DLD1 (cell line): ENCODE results near the gene IGSF5.
"Not testable (repeated sequence)": the region's sequence is repeated elsewhere in the genome, so short reads cannot be mapped to it uniquely, and the experiment has no call there.

Experiments used
- in situ Hi-C: cut with HindIII; loops from 2 replicates; pipeline ENCODE4 v1.10.0; 2017; ENCODE audit warnings: low sequenced_read_pairs

Gene IGSF5

DNA sequence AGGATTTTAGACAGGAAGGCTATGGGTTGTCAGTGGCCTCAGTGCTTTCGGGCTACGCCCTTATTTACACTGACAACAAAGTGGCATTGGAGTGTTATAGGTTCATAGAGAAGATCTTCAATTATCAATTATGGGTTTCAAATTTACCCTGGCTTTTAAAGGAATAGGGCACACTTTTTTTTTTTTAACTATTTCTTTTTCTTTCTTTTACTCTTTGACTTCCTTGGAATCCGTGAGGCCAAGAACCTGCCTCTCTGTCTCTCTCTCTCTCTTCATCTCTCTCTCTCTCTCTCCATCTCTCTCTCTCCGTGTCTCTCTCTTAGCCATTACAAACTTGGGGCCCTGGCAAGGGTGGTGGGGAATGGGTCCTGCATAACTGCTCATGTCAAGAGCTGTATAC lies at the start of gene IGSF5:
Gene IGSF5 (plus strand): TSS at position 301 of the 400 bp plus-strand sequence. CDS start 327 bp downstream, outside the sequence.
- in situ Hi-C loops, result not testable (repeated sequence)

GRCh38 chr21:39696196-39696595 lies 48.8 kb upstream of the IGSF5 start:
- in situ Hi-C loops, result no loop called here

DNA sequence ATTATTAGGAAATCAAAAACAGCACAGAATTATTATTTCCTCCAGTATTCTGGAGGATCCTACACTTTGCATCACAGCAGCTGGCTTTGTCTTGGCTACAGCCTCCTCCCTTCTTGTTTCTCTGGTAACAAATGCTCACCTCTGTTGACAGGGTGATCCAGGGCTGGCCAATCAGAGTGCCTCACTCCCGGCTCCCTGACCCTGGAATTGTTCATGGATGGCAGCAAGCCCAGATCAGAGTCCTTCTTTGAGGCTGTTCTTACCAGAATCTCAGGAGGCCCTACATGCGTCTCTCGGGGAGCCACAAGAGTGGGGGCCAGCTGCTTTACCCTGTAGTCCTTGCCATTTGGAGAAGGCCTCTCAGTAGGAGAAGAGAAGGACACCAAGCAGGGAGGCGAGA lies 48.4 kb upstream of the IGSF5 start:
- in situ Hi-C loops, result no loop called here

GRCh38 chr21:39700318-39700717 lies 44.7 kb upstream of the IGSF5 start:
- in situ Hi-C loops, result loop anchor here (10.0 kb wide), 1 partner anchor 96 kb away; no protein-coding TSS in a partner anchor

- in situ Hi-C loops, result loop anchor here (10.0 kb wide), 1 partner anchor 99 kb away; no protein-coding TSS in a partner anchor
Observed at GRCh38 chr21:39703578-39703977, 41.4 kb upstream of the IGSF5 start.

- in situ Hi-C loops, result loop anchor here (10.0 kb wide), 1 partner anchor 101 kb away; no protein-coding TSS in a partner anchor
Observed at GRCh38 chr21:39705849-39706248, 39.1 kb upstream of the IGSF5 start.

GRCh38 chr21:39707316-39707715 lies 37.7 kb upstream of the IGSF5 start:
- in situ Hi-C loops, result loop anchor here (10.0 kb wide), 1 partner anchor 103 kb away; no protein-coding TSS in a partner anchor

DNA sequence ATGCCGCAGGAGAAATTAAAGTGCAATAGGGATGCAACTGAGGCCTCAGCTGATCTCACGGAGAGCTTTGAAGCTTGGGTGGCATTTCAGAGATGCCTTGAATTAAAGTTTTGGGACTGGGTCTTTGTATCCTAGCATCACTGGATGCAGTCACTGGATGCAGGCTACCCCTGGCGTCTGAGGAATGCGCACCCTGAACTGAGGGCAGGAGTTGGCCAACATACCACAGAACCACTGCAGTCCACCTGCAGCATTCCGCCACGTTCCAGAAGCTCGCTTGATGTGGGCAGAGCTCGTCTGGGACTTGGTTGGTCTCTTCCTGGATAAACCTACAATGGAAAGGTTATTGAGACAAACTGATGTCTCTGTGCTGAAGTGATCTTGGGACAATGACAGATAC lies 34.1 kb upstream of the IGSF5 start:
- in situ Hi-C loops, result no loop called here

DNA sequence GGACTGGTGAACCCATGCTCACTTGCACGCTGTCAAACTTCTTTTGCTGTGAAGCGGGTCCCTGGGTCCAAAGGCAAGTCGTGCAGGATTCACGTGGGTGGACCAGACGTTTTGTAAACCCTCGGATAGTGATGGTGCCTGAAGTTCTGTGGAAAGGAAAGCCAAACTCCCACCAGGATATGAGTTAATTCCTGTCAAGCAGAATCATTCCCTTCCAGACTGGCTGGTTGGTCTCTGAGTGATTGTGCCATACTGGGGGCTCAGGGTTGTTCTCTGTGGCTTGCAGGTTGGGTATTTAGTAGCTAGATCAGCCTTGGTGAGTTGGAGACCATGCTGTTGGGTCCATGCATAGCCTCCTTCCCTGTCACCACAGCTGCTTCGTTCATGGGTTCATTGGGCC lies 32.7 kb upstream of the IGSF5 start:
- in situ Hi-C loops, result no loop called here

DNA sequence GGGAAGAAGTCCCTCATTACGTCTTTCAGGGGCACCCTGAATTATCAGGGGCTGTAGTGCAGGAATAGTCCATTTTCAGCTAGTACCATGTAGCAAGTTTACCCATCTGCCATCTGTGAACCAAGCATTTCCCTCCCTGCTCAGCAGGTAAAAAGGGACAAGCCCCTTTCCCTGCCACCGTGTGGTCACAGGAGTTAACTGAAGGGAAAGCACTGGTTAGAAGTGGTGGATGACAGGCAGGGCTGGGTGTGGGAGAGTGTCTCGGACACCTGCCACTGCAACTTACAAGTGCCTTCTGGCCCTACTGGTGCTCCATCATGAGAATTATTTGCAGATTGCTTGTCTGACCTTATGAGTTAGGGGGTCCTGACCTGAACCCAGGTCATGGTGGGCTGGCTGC lies 32.0 kb upstream of the IGSF5 start:
- in situ Hi-C loops, result no loop called here

- in situ Hi-C loops, result no loop called here
Observed at GRCh38 chr21:39713905-39714304, 31.1 kb upstream of the IGSF5 start.

DNA sequence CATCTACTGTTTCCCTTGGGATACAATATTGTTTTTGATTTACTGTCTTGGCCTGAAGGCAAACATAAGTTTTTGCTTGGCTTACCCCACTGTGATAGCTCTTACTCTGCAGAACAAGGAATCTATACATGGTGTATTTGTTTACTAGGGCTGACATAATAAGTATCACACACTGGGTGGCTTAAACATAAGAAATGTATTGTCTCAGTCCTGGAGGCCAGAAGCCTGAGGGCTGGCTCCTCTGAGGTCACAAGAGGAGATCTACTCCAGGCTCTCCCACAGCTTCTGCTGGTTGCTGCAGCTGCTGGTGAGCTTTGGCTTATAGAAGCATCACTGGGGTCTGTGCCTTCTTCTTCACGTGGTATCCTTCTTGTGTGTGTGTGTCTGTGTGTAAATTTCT lies 30.7 kb upstream of the IGSF5 start:
- in situ Hi-C loops, result no loop called here

DNA sequence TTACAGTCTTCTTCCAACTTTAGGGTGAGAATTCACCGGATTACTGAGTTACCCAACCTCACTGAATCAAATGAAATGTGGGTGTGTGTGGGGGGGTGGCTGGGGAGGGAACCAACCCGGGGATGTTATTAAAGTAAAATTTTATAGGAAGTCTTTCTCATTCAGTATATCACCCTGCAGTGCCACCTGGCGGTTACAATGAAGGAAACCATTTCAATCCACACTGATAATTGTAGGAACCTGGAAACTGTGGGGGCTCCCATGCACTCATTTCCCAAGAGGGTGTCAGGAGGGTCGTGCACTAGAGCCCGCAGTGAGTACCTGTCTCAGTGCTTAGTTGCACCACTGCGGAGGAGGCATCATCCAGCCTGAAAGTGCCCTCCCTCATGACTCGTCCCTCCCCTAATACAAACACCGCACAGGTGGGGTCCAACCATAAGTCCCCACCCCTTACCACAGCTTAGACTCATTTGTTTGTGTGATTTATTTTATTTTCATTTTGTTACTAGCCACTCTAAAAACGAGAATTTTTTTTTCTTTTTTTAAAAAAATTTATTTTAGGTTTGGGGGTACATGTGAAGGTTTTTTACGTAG lies 29.1 kb upstream of the IGSF5 start:
- in situ Hi-C loops, result no loop called here

- in situ Hi-C loops, result loop anchor here (5.0 kb wide), 1 partner anchor 203 kb away; no protein-coding TSS in a partner anchor
Observed at GRCh38 chr21:39720126-39720778, 24.7 kb upstream of the IGSF5 start.

GRCh38 chr21:39721885-39722284 lies 23.1 kb upstream of the IGSF5 start:
- in situ Hi-C loops, result loop anchor here (5.0 kb wide), 1 partner anchor 205 kb away; no protein-coding TSS in a partner anchor

DNA sequence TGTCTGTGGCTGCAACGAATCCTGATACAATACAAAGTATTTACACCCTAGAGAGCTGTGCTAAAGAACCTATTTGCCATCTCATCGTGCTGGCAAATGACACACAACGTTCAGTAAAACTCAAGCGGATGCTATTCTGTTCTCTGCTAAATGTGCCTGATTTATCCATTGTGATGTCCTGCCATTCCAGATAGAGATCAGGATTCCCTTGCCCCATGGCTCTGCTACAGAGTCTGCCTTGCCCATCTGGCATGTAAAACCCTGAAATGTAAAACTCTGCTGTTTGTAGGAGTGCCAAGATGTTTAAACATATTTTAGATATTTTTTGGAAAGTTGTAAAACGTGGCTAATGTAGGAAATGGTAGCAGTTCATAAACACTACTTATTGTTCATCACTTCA lies 20.0 kb upstream of the IGSF5 start:
- in situ Hi-C loops, result loop anchor here (5.0 kb wide), 1 partner anchor 208 kb away; no protein-coding TSS in a partner anchor

- in situ Hi-C loops, result no loop called here
Observed at GRCh38 chr21:39726133-39726532, 18.9 kb upstream of the IGSF5 start.

- in situ Hi-C loops, result no loop called here
Observed at GRCh38 chr21:39727401-39728120, 17.4 kb upstream of the IGSF5 start.

DNA sequence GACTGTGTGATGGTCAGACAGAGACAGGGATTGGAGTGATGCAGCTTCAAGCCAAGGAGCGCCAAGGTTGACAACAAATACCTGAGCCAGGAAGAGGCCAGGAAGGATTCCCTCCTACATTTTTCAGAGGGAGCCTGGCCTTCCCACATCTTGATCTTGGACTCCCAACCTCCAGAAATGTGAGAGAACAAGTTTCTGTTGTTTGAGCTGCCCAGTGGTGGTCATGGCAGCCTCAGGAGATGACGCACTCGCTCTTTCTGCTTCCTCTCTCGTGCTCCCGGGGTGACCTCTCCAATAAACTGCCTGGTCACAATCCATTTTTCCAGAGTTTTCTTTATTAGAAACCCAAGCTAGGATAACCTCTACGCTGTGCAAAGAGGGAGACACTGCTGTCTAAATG lies 16.6 kb upstream of the IGSF5 start:
- in situ Hi-C loops, result no loop called here

GRCh38 chr21:39730418-39731157 lies 14.4 kb upstream of the IGSF5 start:
- in situ Hi-C loops, result no loop called here

GRCh38 chr21:39736716-39737115 lies 8.3 kb upstream of the IGSF5 start:
- in situ Hi-C loops, result no loop called here
